Loucy (cell line): ENCODE results near the gene TEDC1.

Source experiments
- H2AFZ ChIP-seq: fragments of 200-600 bp; sonication (generic); 2 replicates; pipeline ENCODE4 v1.6.0; 2016; ENCODE audit warnings: antibody characterized with exemption, mild to moderate bottlenecking, low read length, moderate library complexity
- H3F3A ChIP-seq: fragments of 200-600 bp; 2 replicates; pipeline ENCODE4 v1.6.0; 2016; ENCODE audit warnings: antibody characterized with exemption, low read depth, mild to moderate bottlenecking
- H3K27me3 ChIP-seq: fragments of 200-600 bp; sonication (generic); 2 replicates; pipeline ENCODE4 v1.6.1; 2014; ENCODE audit warnings: low read length, mild to moderate bottlenecking; ENCODE audit not compliant: insufficient read depth, poor library complexity, severe bottlenecking
- H3K36me3 ChIP-seq: fragments of 200-600 bp; sonication (generic); 2 replicates; pipeline ENCODE4 v1.6.1; 2016; ENCODE audit warnings: low read length; ENCODE audit not compliant: insufficient read depth
- H3K4me1 ChIP-seq: fragments of 200-600 bp; sonication (generic); 2 replicates; pipeline ENCODE4 v1.5.1; 2014; ENCODE audit warnings: low read length, mild to moderate bottlenecking; ENCODE audit not compliant: insufficient read depth, poor library complexity, severe bottlenecking
- H3K4me2 ChIP-seq: fragments of 200-600 bp; sonication (generic); 2 replicates; pipeline ENCODE4 v1.6.0; 2014; ENCODE audit warnings: antibody characterized with exemption, low read length, low read depth, mild to moderate bottlenecking; ENCODE audit not compliant: poor library complexity, severe bottlenecking
- H3K4me3 ChIP-seq: fragments of 200-600 bp; sonication (generic); 2 replicates; pipeline ENCODE4 v1.5.1; 2014; ENCODE audit warnings: low read length, mild to moderate bottlenecking, mixed read lengths; ENCODE audit not compliant: poor library complexity, severe bottlenecking
- H3K79me2 ChIP-seq: fragments of 200-600 bp; sonication (generic); 2 replicates; pipeline ENCODE4 v1.6.1; 2014; ENCODE audit warnings: low read length; ENCODE audit not compliant: insufficient read depth
- H3K9ac ChIP-seq: fragments of 200-600 bp; sonication (generic); 2 replicates; pipeline ENCODE4 v1.6.0; 2014; ENCODE audit warnings: mild to moderate bottlenecking, low read depth, low read length, moderate library complexity; ENCODE audit not compliant: poor library complexity, severe bottlenecking
- H3K9me2 ChIP-seq: fragments of 200-600 bp; sonication (generic); replicated peaks from 2 replicates; pipeline ENCODE4 v1.6.1; 2016; ENCODE audit warnings: low read depth, low read length, mixed read lengths
- H3K9me3 ChIP-seq: fragments of 200-600 bp; sonication (generic); 2 replicates; pipeline ENCODE4 v1.6.1; 2014; ENCODE audit warnings: mild to moderate bottlenecking, antibody characterized with exemption, low read length, low read depth; ENCODE audit not compliant: insufficient read depth
- H4K20me1 ChIP-seq: fragments of 200-600 bp; sonication (generic); 2 replicates; pipeline ENCODE4 v1.6.0; 2014; ENCODE audit warnings: antibody characterized with exemption, low read length, mild to moderate bottlenecking; ENCODE audit not compliant: insufficient read depth, poor library complexity, severe bottlenecking
- CTCF ChIP-seq: fragments of 200-600 bp; sonication (generic); conservative IDR thresholded peaks from 2 replicates; pipeline ENCODE4 v1.5.1; 2014; ENCODE audit warnings: mild to moderate bottlenecking, antibody characterized with exemption, low read length
- EZH2phosphoT487 ChIP-seq: fragments of 200-600 bp; IDR thresholded peaks from 2 replicates; pipeline ENCODE4 v1.6.1; 2018; ENCODE audit warnings: antibody characterized with exemption, mild to moderate bottlenecking, moderate library complexity, borderline replicate concordance

The TEDC1 gene

DNA sequence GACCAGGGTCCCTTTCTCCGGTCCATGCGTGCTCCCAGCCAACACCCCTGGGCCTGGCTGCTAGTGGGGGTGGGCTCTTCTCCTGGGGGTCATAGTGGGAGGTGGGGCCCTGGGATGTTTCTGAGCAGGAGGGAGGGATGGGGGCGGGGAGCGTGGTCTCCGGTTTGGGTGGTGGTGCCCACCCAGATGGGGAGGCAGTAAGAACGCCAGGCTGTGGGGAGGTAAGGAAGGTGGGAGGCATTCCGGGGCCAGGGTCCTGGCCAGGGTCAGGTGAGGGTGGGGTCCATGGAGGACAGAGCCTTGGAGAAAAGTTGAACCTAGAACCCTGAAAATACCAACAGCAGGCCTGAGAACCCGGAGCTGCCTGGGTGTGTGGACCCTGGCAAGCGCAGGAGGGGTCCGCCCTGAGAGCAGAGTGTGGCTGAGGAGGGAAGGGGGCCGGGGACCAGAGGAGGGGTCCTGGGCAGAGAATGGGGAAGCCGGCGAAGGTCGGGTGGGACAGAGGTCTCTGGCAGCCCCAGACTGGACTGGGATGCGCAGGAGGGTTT, 10.8 kb upstream of the TEDC1 start:
- no peaks in the 10 kb centered on the region for H3F3A ChIP-seq
- H4K20me1 ChIP-seq = no peaks in the 10 kb centered on the region
- no peaks in the 10 kb centered on the region for H3K36me3 ChIP-seq
- H3K9me2 ChIP-seq = no peaks in the 10 kb centered on the region
- peaks cover 25% of the 10 kb centered on the region for H3K4me1 ChIP-seq
- no peaks in the 10 kb centered on the region for H3K9me3 ChIP-seq
- TF ChIP-seq CTCF = no peak
- TF ChIP-seq EZH2phosphoT487 = no peak
- H2AFZ ChIP-seq = no peak overlapping the region
- no peak overlapping the region for H3K9ac ChIP-seq
- H3K27me3 ChIP-seq = no peaks in the 10 kb centered on the region
- H3K4me3 ChIP-seq = no peak overlapping the region
- H3K79me2 ChIP-seq = no peaks in the 10 kb centered on the region
- peak overlapping the region; percentile 78 for H3K4me2 ChIP-seq

- Histone ChIP-seq H3K9ac (peak overlapping the region; percentile 64), H2AFZ (peak overlapping the region; percentile 72), H3K79me2 (no peaks in the 10 kb centered on the region), H3K4me3 (peak overlapping the region; percentile 70), H3K9me3 (no peaks in the 10 kb centered on the region), H3K4me2 (peak overlapping the region; percentile 78), H4K20me1 (no peaks in the 10 kb centered on the region), H3K4me1 (peaks cover 29% of the 10 kb centered on the region), H3F3A (no peaks in the 10 kb centered on the region), H3K9me2 (no peaks in the 10 kb centered on the region), H3K36me3 (no peaks in the 10 kb centered on the region), H3K27me3 (no peaks in the 10 kb centered on the region)
- no peak for TF ChIP-seq EZH2phosphoT487
- peak; percentile 89 for TF ChIP-seq CTCF
Measured at GRCh38 chr14:105480807-105481801, 9.9 kb upstream of the TEDC1 start.

GRCh38 chr14:105481886-105482457, 9.1 kb upstream of the TEDC1 start:
- no peaks in the 10 kb centered on the region for H3K9me3 ChIP-seq
- peaks cover 29% of the 10 kb centered on the region for H3K4me1 ChIP-seq
- no peaks in the 10 kb centered on the region for H3F3A ChIP-seq
- peak overlapping the region; percentile 52 for H3K9ac ChIP-seq
- H3K27me3 ChIP-seq = no peaks in the 10 kb centered on the region
- peak overlapping the region; percentile 78 for H3K4me2 ChIP-seq
- no peaks in the 10 kb centered on the region for H4K20me1 ChIP-seq
- peak; percentile 35 for TF ChIP-seq CTCF
- no peak for TF ChIP-seq EZH2phosphoT487
- H3K4me3 ChIP-seq = peak overlapping the region; percentile 70
- no peaks in the 10 kb centered on the region for H3K79me2 ChIP-seq
- 0 out of 2 replicates have a peak overlapping the region, but pooled peaks have one; percentile 62 for H2AFZ ChIP-seq
- H3K36me3 ChIP-seq = no peaks in the 10 kb centered on the region
- H3K9me2 ChIP-seq = no peaks in the 10 kb centered on the region
